Liver (tissue), 9 donors: Measurements from ENCODE around the gene LAYN. TPM values are rescaled to one million over a fixed set of nuclear protein-coding genes. Genes with fewer than 3 reads are reported as not detected.

Experiments
- DNase-seq: peaks from one replicate; pipeline ENCODE4 v3.0.0-alpha.2; 2017; ENCODE audit warnings: low spot score
- H3K27ac ChIP-seq, 2 donors: one replicate each; pipeline ENCODE4 v1.7.0; 2013; ENCODE audit warnings: inconsistent platforms in 2 of 2, low read length in 2 of 2, control low read depth in 1 of 2, low read depth in 1 of 2, mild to moderate bottlenecking in 1 of 2
- H3K27me3 ChIP-seq, 4 donors: one replicate each; pipeline versions ENCODE4 v1.6.1 to v1.7.0; 2013; ENCODE audit warnings: low read length in 3 of 4, inconsistent platforms in 1 of 4, mild to moderate bottlenecking in 1 of 4, moderate library complexity in 1 of 4; ENCODE audit not compliant: control insufficient read depth in 4 of 4, insufficient read depth in 4 of 4
- H3K36me3 ChIP-seq, 4 donors: one replicate each; pipeline versions ENCODE4 v1.6.1 to v1.7.0; 2013; ENCODE audit warnings: low read length in 3 of 4, mild to moderate bottlenecking in 3 of 4, low read depth in 1 of 4, moderate library complexity in 1 of 4; ENCODE audit not compliant: control insufficient read depth in 4 of 4, insufficient read depth in 3 of 4
- H3K4me1 ChIP-seq, 4 donors: one replicate each; pipeline versions ENCODE4 v1.6.1 to v1.7.0; 2013; ENCODE audit warnings: low read length in 3 of 4, mild to moderate bottlenecking in 3 of 4, moderate library complexity in 1 of 4; ENCODE audit not compliant: control insufficient read depth in 4 of 4, insufficient read depth in 4 of 4
- H3K4me3 ChIP-seq, 3 donors: one replicate each; pipeline versions ENCODE4 v1.6.1 to v1.7.0; 2013; ENCODE audit warnings: low read length in 3 of 3, control low read depth in 1 of 3, low read depth in 1 of 3, mild to moderate bottlenecking in 1 of 3
- H3K9ac ChIP-seq, 2 donors: one replicate each; pipeline ENCODE4 v1.7.0; 2013; ENCODE audit warnings: low read length in 2 of 2, mild to moderate bottlenecking in 2 of 2, moderate library complexity in 2 of 2, control low read depth in 1 of 2, low read depth in 1 of 2
- H3K9me3 ChIP-seq, 4 donors: one replicate each; pipeline versions ENCODE4 v1.6.1 to v1.7.0; 2013; ENCODE audit warnings: low read length in 3 of 4; ENCODE audit not compliant: control insufficient read depth in 4 of 4
- EGR1 ChIP-seq, 2 donors: IDR thresholded peaks; 2 replicates each; pipeline ENCODE4 v1.6.1; 2016 to 2018; ENCODE audit warnings: antibody characterized with exemption in 2 of 2, low read depth in 2 of 2
- FOXA1 ChIP-seq: IDR thresholded peaks from 2 replicates; pipeline ENCODE4 v1.6.1; 2016; ENCODE audit warnings: antibody characterized with exemption
- GABPA ChIP-seq, 2 donors: IDR thresholded peaks in 1 of 2; conservative IDR thresholded peaks in 1 of 2; 2 replicates each; pipeline ENCODE4 v1.6.1; 2016; ENCODE audit warnings: antibody characterized with exemption in 2 of 2, mild to moderate bottlenecking in 1 of 2, moderate library complexity in 1 of 2
- HNF4A ChIP-seq, 2 donors: conservative IDR thresholded peaks; 2 replicates each; pipeline ENCODE4 v1.6.1; 2016; ENCODE audit warnings: antibody characterized with exemption in 2 of 2, mild to moderate bottlenecking in 2 of 2
- HNF4G ChIP-seq: IDR thresholded peaks from 2 replicates; pipeline ENCODE4 v1.6.1; 2016; ENCODE audit warnings: antibody characterized with exemption
- RXRA ChIP-seq, 2 donors: IDR thresholded peaks; 2 replicates each; pipeline ENCODE4 v1.6.1; 2017 to 2018; ENCODE audit warnings: antibody characterized with exemption in 2 of 2, mild to moderate bottlenecking in 1 of 2
- SP1 ChIP-seq: IDR thresholded peaks from 2 replicates; pipeline ENCODE4 v1.6.1; 2018; ENCODE audit warnings: antibody characterized with exemption, mild to moderate bottlenecking
- TAF1 ChIP-seq: conservative IDR thresholded peaks from 2 replicates; pipeline ENCODE4 v1.6.1; 2016; ENCODE audit warnings: antibody characterized with exemption, mild to moderate bottlenecking
- WGBS: extraction: QIAGEN DNeasy Blood & Tissue Kit; methylation state at CpG from one replicate; pipeline ENCODE4 v1.1.7; 2013; 5-methylcytosine and 5-hydroxymethylcytosine counted together
- polyA plus RNA-seq, 2 donors: library from polyadenylated mRNA; stranded (reverse) in 1 of 2; unstranded in 1 of 2; fragments of 200-250 nt in 1 of 2; fragments of >200 nt in 1 of 2; fragmentation: Nextera tagmentation in 1 of 2; extraction: Ambion mirVana in 1 of 2; gene quantifications; one replicate each; pipeline versions ENCODE4 v1.2.1 to v1.2.3, GENCODE V29; 2013 to 2015
- total RNA-seq, 2 donors: library from RNA; depleted of rRNA; stranded (reverse); fragments of >200 nt; gene quantifications; one replicate each; pipeline ENCODE4 v1.2.3, GENCODE V29; 2014
- TF ChIP-seq, protein P1 (sequence below): IDR thresholded peaks from 2 replicates; pipeline ENCODE4 v1.6.1; 2016; ENCODE audit warnings: antibody characterized with exemption
- TF ChIP-seq, protein P2 (sequence below): fragments of 150-350 bp; IDR thresholded peaks from 2 replicates; pipeline ENCODE4 v1.5.1; 2017; ENCODE audit warnings: improper control_type of control experiment, low read depth, low read length; ENCODE audit not compliant: missing input control
- TF ChIP-seq, protein P3 (sequence below): IDR thresholded peaks from 2 replicates; pipeline ENCODE4 v1.6.1; 2016; ENCODE audit warnings: antibody characterized with exemption
- TF ChIP-seq, protein P4 (sequence below): IDR thresholded peaks from 2 replicates; pipeline ENCODE4 v1.6.1; 2016; ENCODE audit warnings: antibody characterized with exemption, mild to moderate bottlenecking
- TF ChIP-seq, protein P5 (sequence below): IDR thresholded peaks from 2 replicates; pipeline ENCODE4 v1.6.1; 2016; ENCODE audit warnings: antibody characterized with exemption
- donor health status: healthy.
- donor health status: healthy.
- donor health status: healthy.
- donor health status: healthy.
- donor health status: healthy.

Gene LAYN
- total and polyA plus RNA-seq, 4 donors: 0.43 to 0.98 (median 0.88) TPM

DNA sequence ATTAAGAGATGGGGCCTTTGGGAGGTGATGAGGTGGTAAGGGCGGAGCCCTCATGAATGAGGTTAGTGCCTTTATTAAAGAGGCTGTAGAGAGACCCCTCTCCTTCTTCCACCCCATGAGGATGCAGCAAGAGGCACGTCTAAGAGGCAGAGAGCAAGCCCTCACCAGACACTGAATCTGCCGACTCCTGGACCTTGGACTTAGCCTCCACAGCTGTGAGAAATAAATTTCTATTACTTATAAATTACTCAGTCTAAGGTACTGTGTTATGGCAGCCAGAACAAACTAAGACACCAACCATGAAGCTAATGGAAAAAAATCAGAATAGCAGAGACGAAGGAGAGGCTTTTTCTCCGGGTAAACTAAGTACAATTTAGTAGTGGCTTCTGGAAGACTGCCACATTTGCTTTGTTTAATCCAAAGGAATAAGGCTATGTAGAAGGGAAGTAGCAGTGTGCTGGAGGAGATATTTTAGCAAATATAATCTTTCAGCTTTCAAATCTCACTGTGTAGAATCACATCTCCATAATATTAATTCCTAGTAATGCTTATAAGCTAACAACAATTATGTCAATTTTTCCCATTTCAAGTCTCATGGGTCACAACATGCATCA lies 49.5 kb downstream of the LAYN start:
- Histone ChIP-seq H3K9ac (no peak overlapping the region), H3K9me3 (no peaks in the 10 kb centered on the region), H3K4me1 (no peaks in the 10 kb centered on the region), H3K4me3 (no peak overlapping the region), H3K27me3 (no peaks in the 10 kb centered on the region), H3K36me3 (no peaks in the 10 kb centered on the region), H3K27ac (no peak overlapping the region)
- no peak for DNase-seq
- 65% methylated on average over 5 of the region's 5 CpGs for WGBS
- no peak for TF ChIP-seq GABPA (IDR thresholded peaks at IDR 0.05 in 1 of 2, conservative IDR thresholded peaks at IDR 0.05 in 1 of 2)
- TF ChIP-seq HNF4G: no peak
- TF ChIP-seq, protein P1, sequence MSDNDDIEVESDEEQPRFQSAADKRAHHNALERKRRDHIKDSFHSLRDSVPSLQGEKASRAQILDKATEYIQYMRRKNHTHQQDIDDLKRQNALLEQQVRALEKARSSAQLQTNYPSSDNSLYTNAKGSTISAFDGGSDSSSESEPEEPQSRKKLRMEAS: no peak
- TF ChIP-seq TAF1: no peak

DNA sequence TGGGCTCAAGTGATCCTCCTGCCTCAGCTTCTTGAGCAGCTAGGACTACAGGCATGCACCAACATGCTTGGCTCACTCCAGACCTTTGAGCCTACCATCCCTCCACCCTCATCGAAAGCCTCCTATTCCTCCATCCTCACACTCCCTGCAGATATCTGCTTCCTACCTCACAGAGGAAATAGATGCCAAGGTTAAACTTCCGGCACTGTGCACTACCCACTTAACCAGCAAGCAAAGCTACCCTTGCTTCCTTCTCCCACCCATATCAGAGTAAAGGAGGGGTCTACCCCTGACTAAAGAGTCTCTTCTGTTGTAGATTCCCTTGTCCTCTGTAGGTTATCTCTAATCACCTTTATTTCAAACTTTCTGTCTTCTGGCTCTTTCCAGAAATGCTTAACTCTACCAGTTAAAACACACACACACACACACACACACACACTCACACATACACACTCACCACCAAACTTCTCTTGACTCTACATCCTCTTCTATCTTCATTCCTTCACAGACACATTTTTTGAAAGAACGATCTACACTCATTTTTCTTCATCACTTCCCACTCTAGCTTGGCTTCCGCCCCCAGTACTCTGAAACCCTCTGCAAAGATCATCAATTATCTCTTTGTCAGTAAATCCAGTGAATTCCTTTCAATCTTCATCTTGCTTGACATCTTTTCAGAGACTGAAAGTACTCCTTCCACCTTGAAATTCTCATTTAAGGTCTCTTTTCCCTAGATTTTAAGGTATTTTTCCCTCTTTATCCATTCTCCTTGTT lies 50.9 kb downstream of the LAYN start:
- Histone ChIP-seq H3K9me3 (no peaks in the 10 kb centered on the region), H3K4me1 (no peaks in the 10 kb centered on the region), H3K9ac (no peak overlapping the region), H3K27ac (no peak overlapping the region), H3K4me3 (no peak overlapping the region), H3K27me3 (no peaks in the 10 kb centered on the region), H3K36me3 (no peaks in the 10 kb centered on the region)
- TF ChIP-seq, protein P2, sequence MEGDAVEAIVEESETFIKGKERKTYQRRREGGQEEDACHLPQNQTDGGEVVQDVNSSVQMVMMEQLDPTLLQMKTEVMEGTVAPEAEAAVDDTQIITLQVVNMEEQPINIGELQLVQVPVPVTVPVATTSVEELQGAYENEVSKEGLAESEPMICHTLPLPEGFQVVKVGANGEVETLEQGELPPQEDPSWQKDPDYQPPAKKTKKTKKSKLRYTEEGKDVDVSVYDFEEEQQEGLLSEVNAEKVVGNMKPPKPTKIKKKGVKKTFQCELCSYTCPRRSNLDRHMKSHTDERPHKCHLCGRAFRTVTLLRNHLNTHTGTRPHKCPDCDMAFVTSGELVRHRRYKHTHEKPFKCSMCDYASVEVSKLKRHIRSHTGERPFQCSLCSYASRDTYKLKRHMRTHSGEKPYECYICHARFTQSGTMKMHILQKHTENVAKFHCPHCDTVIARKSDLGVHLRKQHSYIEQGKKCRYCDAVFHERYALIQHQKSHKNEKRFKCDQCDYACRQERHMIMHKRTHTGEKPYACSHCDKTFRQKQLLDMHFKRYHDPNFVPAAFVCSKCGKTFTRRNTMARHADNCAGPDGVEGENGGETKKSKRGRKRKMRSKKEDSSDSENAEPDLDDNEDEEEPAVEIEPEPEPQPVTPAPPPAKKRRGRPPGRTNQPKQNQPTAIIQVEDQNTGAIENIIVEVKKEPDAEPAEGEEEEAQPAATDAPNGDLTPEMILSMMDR: no peak
- TF ChIP-seq, protein P1: no peak
- no peak for TF ChIP-seq GABPA (IDR thresholded peaks at IDR 0.05 in 1 of 2, conservative IDR thresholded peaks at IDR 0.05 in 1 of 2)
- no peak for TF ChIP-seq TAF1
- TF ChIP-seq EGR1 (IDR thresholded peaks at IDR 0.05; ENCODE audit: low read depth in 2 of 2): no peak
- TF ChIP-seq SP1: no peak
- TF ChIP-seq, protein P3, sequence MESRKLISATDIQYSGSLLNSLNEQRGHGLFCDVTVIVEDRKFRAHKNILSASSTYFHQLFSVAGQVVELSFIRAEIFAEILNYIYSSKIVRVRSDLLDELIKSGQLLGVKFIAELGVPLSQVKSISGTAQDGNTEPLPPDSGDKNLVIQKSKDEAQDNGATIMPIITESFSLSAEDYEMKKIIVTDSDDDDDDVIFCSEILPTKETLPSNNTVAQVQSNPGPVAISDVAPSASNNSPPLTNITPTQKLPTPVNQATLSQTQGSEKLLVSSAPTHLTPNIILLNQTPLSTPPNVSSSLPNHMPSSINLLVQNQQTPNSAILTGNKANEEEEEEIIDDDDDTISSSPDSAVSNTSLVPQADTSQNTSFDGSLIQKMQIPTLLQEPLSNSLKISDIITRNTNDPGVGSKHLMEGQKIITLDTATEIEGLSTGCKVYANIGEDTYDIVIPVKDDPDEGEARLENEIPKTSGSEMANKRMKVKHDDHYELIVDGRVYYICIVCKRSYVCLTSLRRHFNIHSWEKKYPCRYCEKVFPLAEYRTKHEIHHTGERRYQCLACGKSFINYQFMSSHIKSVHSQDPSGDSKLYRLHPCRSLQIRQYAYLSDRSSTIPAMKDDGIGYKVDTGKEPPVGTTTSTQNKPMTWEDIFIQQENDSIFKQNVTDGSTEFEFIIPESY: no peak
- TF ChIP-seq HNF4G: no peak
- TF ChIP-seq, protein P4, sequence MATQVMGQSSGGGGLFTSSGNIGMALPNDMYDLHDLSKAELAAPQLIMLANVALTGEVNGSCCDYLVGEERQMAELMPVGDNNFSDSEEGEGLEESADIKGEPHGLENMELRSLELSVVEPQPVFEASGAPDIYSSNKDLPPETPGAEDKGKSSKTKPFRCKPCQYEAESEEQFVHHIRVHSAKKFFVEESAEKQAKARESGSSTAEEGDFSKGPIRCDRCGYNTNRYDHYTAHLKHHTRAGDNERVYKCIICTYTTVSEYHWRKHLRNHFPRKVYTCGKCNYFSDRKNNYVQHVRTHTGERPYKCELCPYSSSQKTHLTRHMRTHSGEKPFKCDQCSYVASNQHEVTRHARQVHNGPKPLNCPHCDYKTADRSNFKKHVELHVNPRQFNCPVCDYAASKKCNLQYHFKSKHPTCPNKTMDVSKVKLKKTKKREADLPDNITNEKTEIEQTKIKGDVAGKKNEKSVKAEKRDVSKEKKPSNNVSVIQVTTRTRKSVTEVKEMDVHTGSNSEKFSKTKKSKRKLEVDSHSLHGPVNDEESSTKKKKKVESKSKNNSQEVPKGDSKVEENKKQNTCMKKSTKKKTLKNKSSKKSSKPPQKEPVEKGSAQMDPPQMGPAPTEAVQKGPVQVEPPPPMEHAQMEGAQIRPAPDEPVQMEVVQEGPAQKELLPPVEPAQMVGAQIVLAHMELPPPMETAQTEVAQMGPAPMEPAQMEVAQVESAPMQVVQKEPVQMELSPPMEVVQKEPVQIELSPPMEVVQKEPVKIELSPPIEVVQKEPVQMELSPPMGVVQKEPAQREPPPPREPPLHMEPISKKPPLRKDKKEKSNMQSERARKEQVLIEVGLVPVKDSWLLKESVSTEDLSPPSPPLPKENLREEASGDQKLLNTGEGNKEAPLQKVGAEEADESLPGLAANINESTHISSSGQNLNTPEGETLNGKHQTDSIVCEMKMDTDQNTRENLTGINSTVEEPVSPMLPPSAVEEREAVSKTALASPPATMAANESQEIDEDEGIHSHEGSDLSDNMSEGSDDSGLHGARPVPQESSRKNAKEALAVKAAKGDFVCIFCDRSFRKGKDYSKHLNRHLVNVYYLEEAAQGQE: no peak
- TF ChIP-seq FOXA1: no peak
- TF ChIP-seq, protein P5, sequence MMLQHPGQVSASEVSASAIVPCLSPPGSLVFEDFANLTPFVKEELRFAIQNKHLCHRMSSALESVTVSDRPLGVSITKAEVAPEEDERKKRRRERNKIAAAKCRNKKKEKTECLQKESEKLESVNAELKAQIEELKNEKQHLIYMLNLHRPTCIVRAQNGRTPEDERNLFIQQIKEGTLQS: no peak
- no peak for TF ChIP-seq HNF4A (conservative IDR thresholded peaks at IDR 0.05)
- TF ChIP-seq RXRA (IDR thresholded peaks at IDR 0.05): no peak
- WGBS: 85% methylated on average over 4 of the region's 4 CpGs
- no peak for DNase-seq
